CD4-positive, alpha-beta T cell treated with Interleukin-17A for 4 hours (primary cell): ENCODE measurements around the gene ACTMAP.
"Not testable (repeated sequence)": the region's sequence is repeated elsewhere in the genome, so short reads cannot be mapped to it uniquely, and the experiment has no call there.

Source experiments
- DNase-seq: peaks from one replicate; pipeline ENCODE4 v3.0.0-alpha.2; 2020; ENCODE audit warnings: mixed read lengths

Gene ACTMAP

DNA sequence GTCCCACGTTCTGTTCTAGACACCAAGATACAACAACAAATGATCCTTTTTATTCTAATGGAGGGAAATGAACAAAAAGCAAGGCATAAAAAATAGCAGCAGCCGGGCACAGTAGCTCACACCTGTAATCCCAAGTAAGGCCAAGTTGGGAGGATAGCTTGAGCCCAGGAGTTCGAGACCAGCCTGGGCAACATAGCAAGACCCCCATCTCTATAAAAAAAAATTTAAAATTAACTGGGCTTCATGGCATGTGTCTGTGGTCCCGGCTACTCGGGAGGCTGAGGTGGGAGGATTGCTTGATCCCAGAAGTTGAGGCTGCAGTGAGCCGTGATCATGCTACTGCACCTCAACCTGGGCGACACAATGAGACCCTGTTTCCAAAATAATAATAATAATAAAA, 26.1 kb upstream of the ACTMAP start:
- no peak for DNase-seq

DNA sequence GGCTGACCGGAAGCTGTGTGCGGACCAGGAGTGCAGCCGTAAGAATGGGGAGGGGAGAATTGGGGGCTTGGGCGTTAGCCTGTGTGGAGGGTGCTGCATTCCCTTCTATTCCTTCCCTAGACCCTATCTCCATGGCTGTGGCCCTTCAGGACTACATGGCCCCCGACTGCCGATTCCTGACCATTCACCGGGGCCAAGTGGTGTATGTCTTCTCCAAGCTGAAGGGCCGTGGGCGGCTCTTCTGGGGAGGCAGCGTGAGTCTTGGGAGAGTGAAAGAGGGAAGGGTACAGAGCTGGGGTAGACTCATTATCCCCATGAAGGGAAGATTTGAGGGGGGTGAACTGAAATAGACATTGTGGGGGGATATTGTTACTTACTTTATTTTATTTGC, 25.4 kb upstream of the ACTMAP start:
- DNase-seq = no peak

GRCh38 chr19:40774916-40775631, 24.8 kb upstream of the ACTMAP start, which contains the start of gene MIA:
Gene MIA (plus strand): TSS chr19:40775521. CDS start chr19:40775543, 22 bp downstream.
- DNase-seq = no peak

DNA sequence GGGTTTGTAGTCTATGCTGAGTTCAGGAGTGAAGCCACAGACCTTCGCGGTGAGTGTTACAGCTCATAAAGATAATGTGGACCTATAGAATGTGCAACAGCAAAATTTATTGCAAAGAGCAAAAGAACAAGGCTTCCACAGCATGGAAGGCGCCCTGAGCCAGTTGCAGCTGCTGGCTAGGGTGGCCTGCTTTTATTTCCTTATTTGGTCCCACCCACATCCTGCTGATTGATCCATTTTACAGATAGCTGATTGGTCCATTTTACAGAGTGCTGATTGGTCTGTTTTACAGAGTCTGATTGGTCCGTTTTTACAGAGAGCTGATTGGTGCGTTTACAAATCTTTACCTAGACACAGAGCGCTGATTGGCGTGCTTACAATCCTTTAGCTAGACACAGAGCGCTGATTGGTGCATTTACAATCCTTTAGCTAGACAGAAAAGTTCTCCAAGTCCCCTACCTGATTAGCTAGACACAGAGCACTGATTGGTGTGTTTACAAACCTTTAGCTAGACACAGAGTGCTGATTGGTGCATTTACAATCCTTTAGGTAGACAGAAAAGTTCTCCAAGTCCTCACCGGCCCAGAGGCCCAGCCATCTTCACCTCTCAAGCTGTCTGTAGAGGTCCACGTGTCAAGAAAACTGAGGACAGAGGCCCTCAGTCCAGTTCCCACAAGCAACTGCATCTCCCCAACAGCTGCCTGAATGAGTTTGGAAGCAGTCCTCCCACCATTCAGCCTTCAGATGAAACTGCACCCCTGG, 21.0 kb upstream of the ACTMAP start:
- not testable (repeated sequence) for DNase-seq

DNA sequence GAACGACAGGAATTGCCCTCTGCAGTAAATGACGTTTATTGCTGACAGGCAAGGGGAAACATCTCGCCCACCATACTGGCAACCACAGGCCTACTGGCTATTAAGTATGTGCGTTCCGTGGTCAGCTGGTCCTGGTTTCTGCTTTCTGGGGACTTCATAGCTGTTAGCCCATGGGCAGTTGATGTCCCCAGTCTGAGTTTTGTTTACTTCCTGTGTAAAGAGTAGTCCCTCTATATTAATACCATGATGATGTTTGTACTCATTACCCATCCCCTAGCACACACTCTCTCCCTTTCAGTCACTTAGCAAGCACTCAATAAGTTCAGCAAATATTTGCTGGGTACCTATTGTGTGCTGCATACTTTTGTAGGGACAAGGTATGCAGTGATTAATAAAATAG, 18.6 kb upstream of the ACTMAP start:
- DNase-seq = no peak

- not testable (repeated sequence) for DNase-seq
Observed at GRCh38 chr19:40766385-40766784, 16.1 kb upstream of the ACTMAP start.

DNA sequence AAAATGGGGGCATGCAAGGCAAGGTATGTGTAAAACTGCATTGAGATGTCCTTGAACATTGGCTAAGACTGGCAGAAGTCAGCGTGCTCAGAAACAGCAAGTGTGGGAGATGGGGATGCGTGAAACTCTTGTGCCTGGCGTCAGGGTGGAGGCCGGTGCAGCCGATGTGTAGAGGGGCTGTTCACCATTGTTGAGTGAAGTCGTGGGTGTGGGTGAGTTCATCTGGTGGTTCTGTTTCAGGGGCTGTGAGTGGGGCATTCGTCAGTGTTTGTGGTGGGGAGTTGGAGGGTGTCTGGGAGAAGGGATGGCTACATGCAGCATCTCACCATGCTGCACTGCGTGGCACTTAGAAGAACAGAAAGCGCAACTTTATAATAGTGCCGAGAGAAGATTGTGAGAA, 13.7 kb upstream of the ACTMAP start:
- no peak for DNase-seq

- no peak for DNase-seq
Observed at GRCh38 chr19:40763526-40763925, 13.2 kb upstream of the ACTMAP start.

- DNase-seq = no peak
Observed at GRCh38 chr19:40762754-40763470, 12.6 kb upstream of the ACTMAP start.

GRCh38 chr19:40759352-40759751, 9.1 kb upstream of the ACTMAP start:
- no peak for DNase-seq

- DNase-seq = no peak
Observed at GRCh38 chr19:40758491-40758890, 8.2 kb upstream of the ACTMAP start.

DNA sequence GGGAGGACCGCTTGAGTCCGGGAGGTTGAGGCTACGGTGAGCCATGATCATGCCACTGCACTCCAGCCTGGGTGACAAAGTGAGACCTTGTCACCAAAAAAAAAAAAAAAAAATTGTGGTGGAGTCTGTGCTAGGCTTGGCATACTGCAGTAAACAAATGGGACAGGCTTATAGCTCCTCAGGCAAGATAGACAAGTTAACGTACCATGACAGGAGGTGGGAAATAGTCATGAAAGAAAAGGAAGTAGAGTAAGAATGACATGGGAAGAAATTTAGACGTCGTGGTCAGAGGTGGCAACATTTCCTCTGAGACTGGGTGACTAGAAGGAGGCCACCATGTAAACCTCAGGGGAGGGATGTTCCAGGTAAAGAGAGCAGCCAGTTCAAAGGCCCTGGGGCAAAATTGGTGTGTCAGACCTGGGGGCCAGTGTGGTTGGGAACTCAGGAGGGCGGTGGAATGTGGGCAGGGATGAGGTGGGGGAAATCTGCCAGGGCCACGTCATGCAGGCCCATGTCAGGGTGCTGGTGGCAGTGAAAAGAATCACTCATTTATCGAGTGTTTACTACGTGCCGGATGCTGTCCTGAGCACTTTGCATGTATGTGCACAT, 6.3 kb upstream of the ACTMAP start:
- DNase-seq = no peak

DNA sequence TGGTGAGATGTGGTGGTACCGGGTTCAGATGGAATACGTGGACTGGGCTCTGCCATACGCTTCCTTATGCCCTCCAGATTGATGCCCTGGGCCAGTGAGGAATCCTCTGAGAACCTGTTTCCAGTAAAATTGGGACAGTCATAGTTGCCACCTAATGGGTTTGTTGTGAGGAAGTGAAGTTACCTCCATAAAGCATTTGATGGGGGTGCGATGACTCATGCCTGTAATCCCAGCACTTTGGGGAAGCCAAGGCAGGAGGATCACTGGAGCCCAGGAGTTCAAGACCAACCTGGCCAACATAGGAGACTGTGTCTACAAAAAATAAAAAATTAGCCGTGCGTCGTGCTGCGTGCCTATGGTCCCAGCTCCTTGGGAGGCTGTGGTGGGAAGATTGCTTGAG, 5.5 kb upstream of the ACTMAP start:
- DNase-seq = no peak

GRCh38 chr19:40755248-40755624, 5.0 kb upstream of the ACTMAP start:
- DNase-seq = no peak

GRCh38 chr19:40754611-40755247, 4.5 kb upstream of the ACTMAP start:
- DNase-seq = peak; percentile 38

- DNase-seq = no peak
Observed at GRCh38 chr19:40752257-40752781, 2.0 kb upstream of the ACTMAP start.

DNA sequence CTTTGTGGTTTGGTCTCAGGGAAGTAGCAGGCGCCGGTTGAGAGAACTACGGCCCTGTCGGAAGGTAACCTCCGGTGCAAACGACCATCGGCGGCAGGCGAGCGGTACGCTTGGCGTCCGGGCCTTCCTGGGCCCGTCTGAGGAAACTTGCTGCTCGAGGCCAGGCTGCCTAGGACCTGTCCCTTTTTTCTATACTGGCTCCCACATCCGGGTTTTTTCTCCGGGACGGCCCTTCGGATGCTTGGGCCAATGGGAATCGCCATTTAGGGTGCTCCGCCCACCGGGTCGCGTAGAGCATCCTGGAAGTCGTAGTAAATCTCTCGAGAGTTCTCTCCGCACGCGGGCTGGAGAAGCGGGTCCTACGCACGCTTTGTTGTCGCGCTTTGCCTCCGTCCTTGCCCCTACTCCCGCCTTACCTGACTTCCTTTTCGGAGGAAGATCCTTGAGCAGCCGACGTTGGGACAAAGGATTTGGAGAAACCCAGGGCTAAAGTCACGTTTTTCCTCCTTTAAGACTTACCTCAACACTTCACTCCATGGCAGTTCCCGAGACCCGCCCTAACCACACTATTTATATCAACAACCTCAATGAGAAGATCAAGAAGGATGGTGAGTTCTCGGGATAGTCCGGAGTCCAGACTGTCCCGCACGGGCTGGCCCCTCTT, 729 bp upstream of the ACTMAP start, which contains the start of gene SNRPA:
Gene SNRPA (plus strand): TSS at position 330 of the 664 bp plus-strand sequence. CDS start 206 bp downstream, at position 536.
- DNase-seq = peak; percentile 96

- no peak for DNase-seq
Observed at GRCh38 chr19:40747536-40747935, 2.7 kb downstream of the ACTMAP start.

GRCh38 chr19:40745402-40745780, 4.9 kb downstream of the ACTMAP start:
- DNase-seq = no peak

- peak; percentile 49 for DNase-seq
Observed at GRCh38 chr19:40744554-40745401, 5.5 kb downstream of the ACTMAP start.

DNA sequence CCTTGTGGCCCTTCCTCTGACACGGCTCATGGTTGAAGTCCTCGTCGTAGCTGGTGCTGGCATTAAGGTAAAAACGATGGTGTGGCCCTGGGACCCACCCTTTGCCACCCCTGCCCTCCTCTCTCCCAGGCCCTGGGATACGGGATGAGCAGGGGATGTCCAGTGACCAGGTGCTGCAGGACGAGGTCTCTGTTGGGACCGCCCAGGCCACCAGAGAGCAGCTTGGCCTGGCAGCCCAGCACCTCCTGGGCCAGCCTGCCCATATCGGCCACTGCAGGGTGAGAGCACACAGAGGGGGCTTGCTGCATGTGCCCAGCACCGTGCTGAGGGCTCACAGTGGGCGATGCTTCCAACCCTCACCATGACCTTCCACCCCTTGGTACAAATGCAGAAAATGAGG, 6.4 kb downstream of the ACTMAP start:
- DNase-seq = no peak
